GM19397 (cell line): ENCODE results near the gene OCRL.

ENCODE experiments used
- ATAC-seq: cut with Tn5 transposase; IDR thresholded peaks from one replicate; pipeline ENCODE4 v1.9.1; 2021; ENCODE audit warnings: mild to moderate bottlenecking, moderate library complexity; ENCODE audit not compliant: unreplicated experiment

The OCRL gene

DNA sequence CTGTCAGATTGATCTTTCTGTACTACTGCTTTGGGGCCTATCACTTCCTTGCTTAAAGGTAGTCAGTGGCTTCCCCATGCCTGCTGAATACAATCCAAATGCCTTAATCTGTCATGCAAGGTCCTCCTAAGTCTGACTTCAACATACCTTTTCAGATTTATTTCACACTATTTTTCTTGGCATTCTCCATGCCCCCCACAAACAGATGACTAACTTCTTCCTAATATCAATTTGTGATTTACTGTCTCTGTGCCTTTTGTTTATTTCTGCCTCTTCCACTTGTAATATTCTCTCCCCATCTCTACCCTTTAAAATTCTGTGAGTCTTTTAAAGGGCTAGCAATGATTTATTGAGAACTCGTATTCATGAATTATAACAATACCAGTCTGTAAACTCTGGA lies 41.8 kb downstream of the OCRL start:
- ATAC-seq = no peak

DNA sequence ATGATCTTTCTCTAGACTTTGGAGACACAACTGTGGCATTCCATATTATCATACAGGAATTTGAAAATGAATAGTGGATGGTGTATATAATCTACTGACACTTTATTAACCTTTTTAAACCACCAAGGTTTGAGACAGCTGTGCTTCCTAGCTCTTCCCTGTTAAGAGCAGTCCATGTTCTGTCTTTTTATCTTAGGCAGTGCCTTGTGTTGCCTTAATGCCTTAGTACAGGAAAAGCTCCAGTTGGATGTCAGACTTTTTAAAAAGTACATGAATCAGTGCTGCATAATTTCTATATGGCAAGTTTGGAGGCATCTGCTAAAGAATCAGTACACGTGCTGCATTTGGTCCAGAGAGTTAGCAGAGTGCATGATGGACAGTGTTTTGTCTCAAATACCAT lies 45.1 kb downstream of the OCRL start:
- ATAC-seq = no peak

DNA sequence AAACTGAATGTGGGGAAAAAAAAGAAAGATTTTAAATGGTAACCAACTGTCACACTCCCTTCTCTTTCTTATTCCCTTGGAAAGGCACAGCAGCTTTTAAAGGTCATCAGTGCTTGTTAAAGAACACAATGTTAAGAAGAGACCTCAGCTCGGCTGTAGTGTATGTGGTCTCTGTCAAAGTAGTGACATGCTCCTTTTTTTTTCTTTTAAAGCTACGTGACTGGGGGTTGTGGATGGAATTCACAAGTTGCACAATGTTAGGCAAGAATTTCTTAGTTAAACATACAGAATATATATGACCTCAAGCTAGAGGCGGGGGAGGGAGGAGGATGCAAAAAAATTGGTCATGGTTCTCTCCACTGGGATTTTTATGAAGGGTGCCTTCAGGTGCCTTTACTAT lies 45.6 kb downstream of the OCRL start:
- ATAC-seq = no peak

DNA sequence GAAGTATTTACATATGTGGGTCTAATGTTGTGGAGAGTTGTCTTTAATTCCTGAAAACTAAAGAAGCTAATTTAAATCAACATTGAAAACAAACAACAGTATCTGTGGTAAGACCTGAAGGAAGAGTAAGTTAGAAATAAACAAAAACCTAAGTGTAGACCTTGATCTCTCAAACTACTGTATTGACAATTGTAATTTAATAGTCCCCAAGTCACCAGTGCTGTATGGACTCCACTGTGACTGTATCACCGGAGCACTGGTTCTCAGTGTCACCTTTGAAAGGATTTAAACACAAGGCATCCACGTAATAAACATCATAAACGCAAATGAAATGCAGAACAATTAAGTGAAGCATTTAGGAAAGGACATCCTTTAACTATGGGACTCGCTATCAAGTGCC lies 46.4 kb downstream of the OCRL start:
- no peak for ATAC-seq

DNA sequence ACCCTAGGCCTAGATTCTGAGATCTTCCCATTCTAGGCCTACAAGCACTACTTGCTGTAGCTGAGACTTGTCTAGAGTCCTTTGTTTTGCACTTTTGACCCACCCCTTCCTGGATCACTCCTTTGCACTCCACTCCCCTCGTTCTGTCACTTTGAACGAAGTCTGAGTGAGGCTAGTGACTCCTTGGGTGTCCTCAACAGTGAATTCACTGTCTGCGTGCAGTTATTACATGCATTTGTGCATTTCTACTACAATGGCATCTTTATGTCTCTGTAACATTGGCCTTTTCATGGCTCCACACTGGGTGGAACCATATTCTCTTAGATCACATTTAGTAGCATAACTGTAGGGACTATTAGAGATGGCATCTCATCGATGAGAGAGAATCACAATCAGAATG lies 50.5 kb downstream of the OCRL start:
- ATAC-seq = no peak

DNA sequence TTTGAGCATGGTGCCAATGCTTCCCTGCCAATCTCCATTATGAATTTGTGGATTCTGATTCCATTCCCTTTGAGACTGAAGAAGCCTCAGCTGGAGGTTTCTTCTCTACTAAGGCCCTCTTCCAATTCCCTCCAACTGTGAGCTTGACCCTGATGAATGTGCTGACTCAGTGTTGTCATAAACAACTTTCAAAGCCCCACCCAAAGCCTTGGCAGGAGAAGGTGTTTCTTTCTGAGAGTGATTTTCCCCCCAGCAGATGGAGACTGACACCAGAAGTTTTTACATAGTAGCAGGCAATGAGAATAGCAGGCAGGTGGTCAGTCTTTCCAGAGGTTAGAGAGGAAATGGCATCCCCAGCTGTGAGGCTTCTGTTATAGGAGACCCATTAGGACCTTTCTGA lies 53.1 kb downstream of the OCRL start:
- ATAC-seq = no peak

DNA sequence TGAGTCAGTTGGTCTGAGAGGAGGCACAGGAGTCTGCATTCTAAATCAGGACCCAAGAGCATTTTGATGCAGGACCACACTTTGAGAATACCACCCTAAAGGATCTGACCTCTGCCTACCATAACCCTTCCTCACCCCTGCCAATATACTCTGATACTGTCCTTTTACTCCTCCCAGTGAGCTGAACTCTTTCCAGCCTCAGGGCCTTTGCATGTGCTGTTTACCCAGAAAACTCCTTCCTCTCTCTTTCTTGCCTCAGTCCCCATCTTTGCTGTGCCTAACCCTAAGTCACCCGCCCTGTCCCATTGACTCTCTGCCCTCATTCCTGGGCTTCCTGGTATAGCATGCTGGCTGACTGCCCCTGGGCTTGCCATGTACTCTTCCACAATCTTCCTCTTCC lies 54.7 kb downstream of the OCRL start:
- no peak for ATAC-seq

DNA sequence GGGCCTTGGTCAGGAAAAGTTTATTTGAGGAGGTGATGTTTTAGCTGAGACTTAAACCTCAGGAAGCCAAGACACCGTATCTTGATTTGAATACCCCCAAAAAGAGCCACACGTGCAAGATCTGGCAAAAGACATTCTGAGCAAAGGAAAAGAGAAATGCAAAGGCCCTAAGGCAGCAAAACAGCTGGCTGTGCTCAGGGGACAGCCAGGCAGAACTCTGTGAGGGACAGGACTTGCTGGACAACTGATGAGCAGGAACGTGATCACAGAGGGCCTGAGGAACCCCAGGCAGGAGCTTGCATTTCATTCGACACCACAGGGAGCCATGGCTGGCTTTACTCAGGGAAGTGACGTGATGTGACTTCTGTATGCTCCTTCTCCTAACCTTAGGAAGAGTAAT lies 56.0 kb downstream of the OCRL start:
- no peak for ATAC-seq

DNA sequence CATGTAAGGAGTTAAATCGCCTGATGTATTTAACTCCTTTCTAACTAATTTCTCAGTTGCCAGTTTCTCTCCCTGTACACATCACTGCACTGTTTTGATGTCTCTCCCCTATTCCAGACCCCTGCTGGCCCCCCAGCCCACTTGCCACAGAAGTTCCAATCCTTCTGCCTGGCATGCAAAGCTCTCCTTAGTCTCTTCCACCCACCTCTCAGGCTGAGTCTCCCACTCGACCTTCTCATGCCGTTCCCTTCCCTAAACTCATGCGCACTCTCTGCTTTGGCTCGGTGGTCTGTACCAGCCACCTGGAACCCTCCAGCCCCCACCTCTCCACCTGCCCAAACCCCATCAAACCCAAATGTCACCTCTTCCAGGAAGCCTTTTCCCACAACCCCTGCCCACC lies 57.8 kb downstream of the OCRL start:
- no peak for ATAC-seq

DNA sequence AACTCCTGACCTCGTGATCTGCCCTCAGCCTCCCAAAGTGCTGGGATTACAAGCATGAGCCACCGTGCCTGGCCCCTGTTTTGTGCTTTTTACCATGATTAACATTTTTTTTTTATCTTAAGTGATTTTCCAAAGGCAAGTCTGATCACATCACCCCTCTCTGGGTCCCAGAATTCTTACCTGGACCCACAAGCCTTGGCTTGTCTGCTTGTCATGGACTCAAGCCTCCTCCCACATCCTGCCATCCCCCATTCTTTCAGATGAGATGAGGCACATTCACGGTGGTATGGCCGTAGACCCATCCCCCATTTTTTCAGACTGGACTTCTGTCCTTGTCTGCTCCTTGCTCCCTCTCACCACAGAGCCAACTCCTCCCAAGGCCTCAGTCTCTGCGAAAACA lies 59.4 kb downstream of the OCRL start:
- no peak for ATAC-seq

DNA sequence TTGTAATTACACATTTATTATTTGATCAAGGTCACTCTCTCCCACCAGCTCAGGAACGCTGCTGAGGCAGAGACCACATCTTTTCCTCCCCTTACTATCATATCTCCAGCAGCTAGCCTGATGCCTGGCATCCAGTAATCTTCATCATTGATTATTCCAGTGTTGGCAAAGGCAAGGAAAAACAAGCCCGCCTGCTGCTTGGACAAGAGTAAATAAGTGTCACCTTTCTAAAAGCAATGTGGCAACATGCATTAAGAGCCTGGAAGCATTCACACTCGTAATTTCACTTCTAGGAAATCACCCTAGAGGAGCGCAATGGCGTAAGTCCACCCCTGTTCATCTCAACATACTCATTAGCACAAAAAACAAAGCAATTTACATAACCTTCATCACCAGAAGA lies 59.9 kb downstream of the OCRL start:
- ATAC-seq = no peak

DNA sequence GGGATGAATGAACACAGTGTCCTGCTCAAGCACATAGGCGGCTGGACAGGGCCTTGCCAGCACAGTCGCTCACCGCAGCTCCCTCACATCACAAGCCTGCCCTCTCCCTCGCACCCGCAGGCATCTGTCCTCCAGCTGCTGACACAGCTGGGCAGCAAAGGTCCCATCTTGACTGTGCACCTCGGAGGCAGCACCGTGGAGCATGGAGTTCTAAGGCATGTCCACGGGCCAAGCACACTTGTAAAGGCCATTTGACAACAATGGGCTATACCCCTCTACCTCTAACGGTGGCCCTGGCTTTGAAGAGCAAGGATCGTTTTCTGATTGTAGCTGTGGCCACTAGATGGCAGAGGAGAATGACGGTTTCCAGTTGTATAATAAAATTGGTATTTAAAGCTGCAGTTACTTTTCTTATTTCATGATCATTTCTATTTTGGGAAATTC lies 60.9 kb downstream of the OCRL start:
- ATAC-seq = no peak

DNA sequence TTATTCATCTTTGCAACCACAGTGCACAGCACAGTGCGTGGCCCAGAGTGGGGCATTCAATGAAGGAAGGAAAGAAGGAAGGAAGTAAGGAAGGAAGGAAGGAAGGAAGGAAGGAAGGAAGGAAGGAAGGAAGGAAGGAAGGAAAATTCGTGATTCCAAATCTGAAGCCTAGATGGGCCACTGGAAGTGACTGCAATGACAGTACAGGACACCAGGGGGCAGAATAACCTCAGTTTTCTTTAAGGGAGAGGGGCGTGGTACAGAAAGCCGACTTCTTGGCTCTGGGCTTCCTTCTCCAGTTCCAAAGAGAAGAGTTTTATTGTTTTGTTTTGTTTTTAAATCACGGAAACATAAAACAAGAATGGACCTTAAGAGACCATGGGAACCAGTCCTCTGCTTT lies 66.9 kb downstream of the OCRL start:
- ATAC-seq = no peak

DNA sequence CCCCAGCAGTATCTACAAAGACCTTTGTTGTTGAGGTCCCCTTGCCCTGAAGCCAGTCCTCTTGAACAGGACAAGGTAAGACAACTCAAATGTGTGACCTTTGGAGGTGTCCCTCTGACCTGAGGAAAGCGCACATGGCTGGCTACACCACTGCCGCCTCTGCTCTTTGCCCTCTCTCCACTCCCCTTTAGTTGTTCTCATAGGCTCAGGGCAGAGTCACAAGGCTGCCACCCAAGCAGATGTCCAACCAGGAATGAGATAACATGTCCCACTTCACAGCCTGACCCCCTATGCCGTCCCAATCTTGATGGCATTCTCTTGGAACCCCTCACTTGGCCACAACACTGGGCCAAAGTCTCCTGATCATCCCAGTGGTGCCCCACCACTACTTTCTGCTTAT lies 68.4 kb downstream of the OCRL start:
- no peak for ATAC-seq

DNA sequence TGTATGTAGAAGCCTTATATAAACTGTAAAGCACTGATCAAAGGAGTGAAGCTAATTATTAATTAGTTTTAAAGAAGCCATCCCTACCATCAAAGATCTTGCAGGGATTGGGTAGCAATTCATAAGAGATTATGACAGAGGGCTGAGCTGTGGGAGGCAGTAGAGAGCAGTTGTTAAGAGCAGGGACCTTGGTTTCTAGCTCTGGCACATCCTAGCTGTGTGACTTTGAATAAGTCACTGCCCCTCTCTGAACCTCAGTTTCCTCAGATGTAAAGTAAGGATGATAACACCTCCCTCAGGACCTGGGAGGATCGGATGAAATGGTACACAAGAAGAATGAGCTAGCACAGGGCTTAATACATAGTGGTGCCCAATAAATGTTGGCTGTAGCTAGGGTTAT lies 69.3 kb downstream of the OCRL start:
- ATAC-seq = no peak

DNA sequence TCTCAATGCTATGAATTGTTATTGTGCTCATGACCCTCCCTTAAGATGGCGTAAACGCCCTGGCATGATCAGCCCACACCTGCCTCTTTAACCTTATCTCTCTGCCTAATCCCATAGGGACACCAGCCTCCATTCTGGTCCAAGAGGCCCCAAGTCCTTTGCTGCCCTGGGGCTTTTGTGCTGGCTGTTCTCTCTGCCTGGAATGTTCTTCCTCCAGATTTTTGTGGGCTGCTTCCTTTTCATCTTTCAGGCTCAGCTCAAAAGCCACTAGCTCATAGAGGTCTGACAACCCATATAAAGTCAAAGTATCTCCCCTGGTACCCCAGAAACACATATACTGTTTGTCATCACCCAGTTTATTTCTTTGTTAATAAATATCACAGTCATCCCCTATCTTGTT lies 72.3 kb downstream of the OCRL start:
- no peak for ATAC-seq

DNA sequence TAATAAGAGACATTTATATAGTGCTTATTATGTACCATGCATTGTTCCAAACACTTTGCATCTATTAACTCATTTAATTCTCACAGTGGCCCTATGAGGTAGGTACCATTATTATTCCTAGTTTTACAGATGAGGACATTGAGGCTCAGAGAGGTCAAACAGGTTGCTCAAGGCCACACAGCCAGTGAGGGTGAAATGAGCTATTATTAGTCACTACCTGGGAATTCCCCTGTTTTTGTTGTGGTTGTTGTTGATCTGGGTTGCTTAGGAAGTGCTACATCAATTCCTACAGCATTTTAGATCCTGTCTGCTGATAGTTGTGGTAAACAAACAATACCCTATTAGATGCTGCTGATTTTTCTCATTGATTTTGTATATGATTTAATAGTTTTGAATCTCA lies 73.5 kb downstream of the OCRL start:
- ATAC-seq = no peak

DNA sequence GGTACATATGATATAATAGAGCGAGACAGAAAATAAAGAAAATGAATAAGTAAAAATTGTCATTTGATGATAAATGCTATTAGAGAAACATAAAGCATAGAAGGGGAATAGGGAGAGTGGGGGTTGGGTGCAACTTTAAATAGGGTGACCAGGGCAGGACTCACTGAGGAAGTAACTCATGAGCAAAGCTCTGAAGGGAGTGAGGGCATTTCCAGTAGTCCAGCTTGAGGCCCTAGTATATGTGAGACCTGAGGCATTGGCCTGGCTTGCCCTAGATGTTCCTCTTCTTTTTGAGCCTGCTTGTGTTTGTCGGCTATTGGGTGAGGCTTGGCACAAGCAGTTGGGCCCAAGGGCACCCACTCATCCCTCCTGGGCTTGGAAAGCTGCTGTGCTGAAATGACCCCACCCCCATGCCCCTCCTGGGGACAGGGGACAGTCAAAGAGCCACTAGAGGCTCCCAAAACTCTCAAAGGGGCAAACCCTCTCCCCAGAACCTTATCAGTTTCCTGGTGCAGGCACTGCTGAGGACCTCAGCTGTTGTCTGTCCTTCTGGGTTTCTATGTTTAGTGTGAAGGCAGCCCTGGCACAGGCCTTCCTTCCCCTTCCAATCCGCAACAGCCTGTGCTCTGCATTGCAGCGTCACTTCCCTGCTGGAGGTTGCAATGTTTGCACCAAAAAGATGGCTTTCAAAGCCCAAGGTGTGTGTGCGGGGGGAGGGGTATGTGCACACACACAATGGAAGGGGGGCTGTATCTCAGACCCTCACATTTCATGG lies 74.6 kb downstream of the OCRL start:
- ATAC-seq = no peak

DNA sequence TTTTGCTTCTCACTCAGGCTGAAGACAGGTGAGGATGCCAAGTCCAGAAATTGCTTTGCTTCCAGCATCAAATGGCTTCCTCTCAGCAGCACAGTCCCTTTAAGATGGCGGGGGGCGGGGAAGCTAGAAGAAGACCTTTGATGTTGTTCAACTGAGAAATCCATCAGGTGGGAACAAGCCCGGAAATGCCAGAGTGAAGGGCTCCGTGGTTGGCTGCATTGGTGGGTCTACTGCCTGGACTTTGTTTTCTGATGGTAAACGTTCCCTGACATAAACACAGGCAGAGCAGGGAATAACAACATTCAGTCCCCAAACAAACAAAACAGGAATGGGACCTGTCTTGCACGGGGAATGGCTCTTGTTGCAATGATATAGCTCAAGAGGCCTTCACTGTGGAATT lies 77.4 kb downstream of the OCRL start:
- ATAC-seq = no peak

DNA sequence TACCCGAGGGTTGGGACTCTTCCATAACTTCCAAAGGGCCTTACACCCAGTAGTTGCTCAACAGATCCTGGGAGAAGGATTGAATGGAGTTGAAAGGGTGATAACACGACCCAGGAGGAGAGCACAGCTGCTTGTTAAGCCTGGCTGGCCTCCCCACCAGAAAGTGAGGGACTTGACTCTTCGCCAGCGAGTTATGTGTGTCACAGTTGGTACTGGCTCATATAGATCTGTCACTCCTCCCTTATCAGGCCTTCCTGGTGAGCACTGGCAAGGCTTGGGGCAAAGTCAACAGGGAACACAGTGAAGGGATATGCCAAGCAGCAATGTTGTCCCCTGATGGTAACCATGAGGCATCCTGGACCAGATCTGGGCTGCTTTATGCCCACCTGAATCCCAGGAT lies 78.9 kb downstream of the OCRL start:
- no peak for ATAC-seq

DNA sequence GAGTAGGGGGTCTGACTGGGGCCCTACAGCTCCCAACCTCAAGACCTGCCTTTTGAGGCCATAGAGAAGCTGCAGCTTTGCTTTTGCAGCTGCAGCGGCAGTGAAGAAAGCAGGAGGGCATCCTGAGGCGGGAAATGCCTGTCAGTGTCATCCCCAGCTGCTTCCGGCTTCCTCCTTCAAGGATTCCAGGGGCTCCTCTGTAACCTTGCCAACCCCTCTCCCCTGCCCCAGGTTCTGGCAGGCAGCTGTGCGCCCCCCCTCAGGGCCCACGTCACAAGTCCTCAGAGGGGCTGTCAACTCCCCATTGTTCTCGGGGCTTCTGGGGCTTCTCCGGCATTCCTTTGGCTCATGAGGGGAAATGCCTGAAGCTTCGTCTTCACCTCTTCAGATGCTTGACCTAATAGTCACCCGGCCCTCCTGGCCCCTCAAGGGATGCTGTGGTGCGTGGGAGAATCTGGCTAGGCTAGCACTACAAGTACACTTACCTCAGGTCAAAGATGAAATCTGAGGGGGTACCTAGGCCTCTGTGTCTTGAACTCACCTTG lies 82.8 kb downstream of the OCRL start:
- no peak for ATAC-seq

DNA sequence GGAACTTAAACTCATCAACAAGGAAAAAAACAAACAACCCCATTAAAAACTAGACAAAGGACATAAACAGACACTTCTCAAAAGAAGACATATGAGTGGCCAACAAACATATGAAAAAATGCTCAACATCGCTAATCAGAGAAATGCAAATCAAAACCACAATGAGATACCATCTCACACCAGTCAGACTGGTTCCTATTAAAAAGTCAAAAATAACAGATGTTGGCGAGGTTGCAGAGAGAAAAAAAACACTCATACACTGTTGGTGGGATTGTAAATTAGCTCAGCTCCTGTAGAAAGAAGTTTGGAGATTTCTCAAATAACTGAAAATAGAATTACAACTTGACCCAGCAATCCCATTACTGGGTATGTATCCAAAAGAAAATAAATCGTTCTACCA lies 86.0 kb downstream of the OCRL start:
- ATAC-seq = no peak

DNA sequence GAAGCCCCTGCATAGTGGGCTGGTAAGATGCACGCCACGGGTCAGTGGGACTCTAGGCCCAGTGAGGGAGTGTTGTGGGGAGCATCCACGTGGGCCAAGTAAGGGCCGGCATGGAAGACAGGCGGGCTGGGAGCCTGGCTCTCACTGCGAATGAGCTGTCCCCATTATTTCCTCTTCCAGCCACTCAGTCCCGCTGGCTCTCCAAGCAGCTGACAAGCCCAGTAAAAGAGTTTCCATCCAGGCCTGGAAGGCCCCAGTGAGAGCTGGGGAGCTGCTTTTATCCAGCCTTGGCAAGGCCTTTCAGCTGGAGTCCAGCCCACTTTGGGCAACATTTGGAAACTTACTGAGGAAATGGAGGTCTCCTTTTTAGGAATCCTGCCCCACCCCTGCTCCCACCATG lies 89.8 kb downstream of the OCRL start:
- ATAC-seq = no peak
